Globus pallidus (tissue), 1 donor: ENCODE results near the gene SP140L.
"Not testable (repeated sequence)": the region's sequence is repeated elsewhere in the genome, so short reads cannot be mapped to it uniquely, and the experiment has no call there.

Source experiments
- DNase-seq: peaks from one replicate; pipeline ENCODE4 v3.0.0-alpha.2; 2015; ENCODE audit warnings: low spot score

The SP140L gene

GRCh38 chr2:230362030-230362691 is 35.2 kb downstream of the SP140L start:
- no peak for DNase-seq

GRCh38 chr2:230382108-230382507 is 55.1 kb downstream of the SP140L start:
- no peak for DNase-seq

GRCh38 chr2:230383453-230383852 is 56.5 kb downstream of the SP140L start:
- no peak for DNase-seq

- DNase-seq, result no peak
These were observed 58.0 kb downstream of the SP140L start for GRCh38 chr2:230384986-230385385.

- no peak for DNase-seq
These were observed 67.3 kb downstream of the SP140L start for GRCh38 chr2:230394301-230394700.

- not testable (repeated sequence) for DNase-seq
These were observed 71.7 kb downstream of the SP140L start for GRCh38 chr2:230398698-230399097.

- DNase-seq, result no peak
These were observed 73.0 kb downstream of the SP140L start for GRCh38 chr2:230400041-230400440.

GRCh38 chr2:230400454-230400853 is 73.5 kb downstream of the SP140L start:
- no peak for DNase-seq

- not testable (repeated sequence) for DNase-seq
These were observed 74.0 kb downstream of the SP140L start for GRCh38 chr2:230401026-230401425.

GRCh38 chr2:230403746-230404145 is 76.8 kb downstream of the SP140L start:
- DNase-seq, result no peak

GRCh38 chr2:230405824-230406223 is 78.8 kb downstream of the SP140L start:
- DNase-seq, result no peak

- no peak for DNase-seq
These were observed 81.3 kb downstream of the SP140L start for GRCh38 chr2:230408244-230408842.

- not testable (repeated sequence) for DNase-seq
These were observed 82.3 kb downstream of the SP140L start for GRCh38 chr2:230409316-230409715.

- no peak for DNase-seq
These were observed 83.3 kb downstream of the SP140L start for GRCh38 chr2:230410263-230410662.

GRCh38 chr2:230410861-230411569 is 84.0 kb downstream of the SP140L start:
- DNase-seq, result peak; percentile 60

- peak; percentile 57 for DNase-seq
These were observed 84.8 kb downstream of the SP140L start for GRCh38 chr2:230411570-230412370.

- no peak for DNase-seq
These were observed 85.3 kb downstream of the SP140L start for GRCh38 chr2:230412371-230412711.

GRCh38 chr2:230412846-230413245 is 85.9 kb downstream of the SP140L start:
- no peak for DNase-seq

GRCh38 chr2:230413479-230413878 is 86.5 kb downstream of the SP140L start:
- DNase-seq, result no peak

- no peak for DNase-seq
These were observed 87.3 kb downstream of the SP140L start for GRCh38 chr2:230414302-230414701.

- DNase-seq, result peak; percentile 48
These were observed 89.2 kb downstream of the SP140L start, which contains the start of gene SP100 for GRCh38 chr2:230416061-230416721. Gene SP100 (plus strand): TSS chr2:230416201. CDS start chr2:230416297, 96 bp downstream.

GRCh38 chr2:230417436-230417835 is 90.4 kb downstream of the SP140L start:
- DNase-seq, result no peak
